Activated B cell treated with CpG ODN at 0.5 μM for 24 hours (primary cell): Measurements from ENCODE around the gene HOXB3. TPM values are rescaled to one million over a fixed set of nuclear protein-coding genes. Genes with fewer than 3 reads are reported as not detected.
A peak's percentile ranks its signal among the peaks of the same experiment; 100 is the strongest.

Experiments used
- ATAC-seq: fragments of 200-7000 bp; cut with Tn5 transposase; one replicate; pipeline ENCODE4 v1.10.0; 2021; ENCODE audit warnings: low read depth, mild to moderate bottlenecking, moderate library complexity
- CTCF ChIA-PET: fragments of 350-600 bp; sonication (Branson Sonifier 250); formaldehyde crosslinking; loops from one replicate; lab custom pipeline; 2021; ENCODE audit warnings: antibody characterized with exemption; lab: Charles Lee
- POLR2A ChIA-PET: fragments of 350-600 bp; sonication (Branson Sonifier 250); formaldehyde crosslinking; loops from one replicate; lab custom pipeline; 2021; ENCODE audit warnings: antibody characterized with exemption; lab: Charles Lee
- DNase-seq: peaks from one replicate; pipeline ENCODE4 v3.0.0; 2022
- H3K27ac Mint-ChIP-seq: one replicate; pipeline ENCODE4 v1.8.0; 2020; ENCODE audit warnings: mixed read lengths
- H3K27me3 Mint-ChIP-seq: one replicate; pipeline ENCODE4 v1.8.0; 2021; ENCODE audit warnings: mixed read lengths
- H3K36me3 Mint-ChIP-seq: one replicate; pipeline ENCODE4 v1.8.0; 2021; ENCODE audit warnings: low read depth, mixed read lengths
- H3K4me1 Mint-ChIP-seq: one replicate; pipeline ENCODE4 v1.8.0; 2021; ENCODE audit warnings: mixed read lengths
- H3K4me3 Mint-ChIP-seq: one replicate; pipeline ENCODE4 v1.8.0; 2020; ENCODE audit warnings: mild to moderate bottlenecking, mixed read lengths
- H3K9me3 Mint-ChIP-seq: one replicate; pipeline ENCODE4 v1.8.0; 2020; ENCODE audit warnings: mixed read lengths
- intact Hi-C: fragments of 100-400 bp; cut with micrococcal nuclease; formaldehyde crosslinking; loops from one replicate; pipeline ENCODE4 v1.15.1; 2024
- total RNA-seq: library from RNA; stranded (reverse); gene quantifications from 2 replicates; pipeline ENCODE4 v1.2.3, GENCODE V29; 2022
- TF ChIP-seq, protein P1 (sequence below): fragments of 200-600 bp; IDR thresholded peaks from one replicate; pipeline ENCODE4 v1.8.0; 2022; ENCODE audit warnings: antibody characterized with exemption, mild to moderate bottlenecking

HOXB3 gene
- total RNA-seq, 1 donor from 2014 or later, result 2.6 TPM

- DNase-seq, result no peak
- H3K27me3 Mint-ChIP-seq, result peaks cover 32% of the 10 kb centered on the region
- peak; percentile 21 for ATAC-seq
- H3K4me1 Mint-ChIP-seq, result peaks cover 4% of the 10 kb centered on the region
- intact Hi-C loops, result loop anchor here (5.0 kb wide), 1 partner anchor 33 kb away; no protein-coding TSS in a partner anchor
- H3K9me3 Mint-ChIP-seq, result no peaks in the 10 kb centered on the region
- CTCF ChIA-PET, result interaction anchor here (1.4 kb wide), 1 partner anchor 63 kb away, joined by 3 read pairs; no protein-coding TSS in a partner anchor
- H3K4me3 Mint-ChIP-seq, result peak overlapping the region; percentile 53
- POLR2A ChIA-PET, result no interaction called here
- TF ChIP-seq, protein P1, sequence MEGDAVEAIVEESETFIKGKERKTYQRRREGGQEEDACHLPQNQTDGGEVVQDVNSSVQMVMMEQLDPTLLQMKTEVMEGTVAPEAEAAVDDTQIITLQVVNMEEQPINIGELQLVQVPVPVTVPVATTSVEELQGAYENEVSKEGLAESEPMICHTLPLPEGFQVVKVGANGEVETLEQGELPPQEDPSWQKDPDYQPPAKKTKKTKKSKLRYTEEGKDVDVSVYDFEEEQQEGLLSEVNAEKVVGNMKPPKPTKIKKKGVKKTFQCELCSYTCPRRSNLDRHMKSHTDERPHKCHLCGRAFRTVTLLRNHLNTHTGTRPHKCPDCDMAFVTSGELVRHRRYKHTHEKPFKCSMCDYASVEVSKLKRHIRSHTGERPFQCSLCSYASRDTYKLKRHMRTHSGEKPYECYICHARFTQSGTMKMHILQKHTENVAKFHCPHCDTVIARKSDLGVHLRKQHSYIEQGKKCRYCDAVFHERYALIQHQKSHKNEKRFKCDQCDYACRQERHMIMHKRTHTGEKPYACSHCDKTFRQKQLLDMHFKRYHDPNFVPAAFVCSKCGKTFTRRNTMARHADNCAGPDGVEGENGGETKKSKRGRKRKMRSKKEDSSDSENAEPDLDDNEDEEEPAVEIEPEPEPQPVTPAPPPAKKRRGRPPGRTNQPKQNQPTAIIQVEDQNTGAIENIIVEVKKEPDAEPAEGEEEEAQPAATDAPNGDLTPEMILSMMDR, result no peak
- H3K27ac Mint-ChIP-seq, result no peak overlapping the region
- H3K36me3 Mint-ChIP-seq, result no peaks in the 10 kb centered on the region
Observed at GRCh38 chr17:48555258-48556228, 34.5 kb downstream of the HOXB3 start.

- TF ChIP-seq, protein P1, result no peak
- Mint-ChIP-seq H3K4me3 (no peak overlapping the region), H3K27me3 (peaks cover 30% of the 10 kb centered on the region), H3K27ac (no peak overlapping the region), H3K4me1 (peaks cover 4% of the 10 kb centered on the region), H3K9me3 (no peaks in the 10 kb centered on the region), H3K36me3 (no peaks in the 10 kb centered on the region)
- DNase-seq (no peak), ATAC-seq (no peak)
- intact Hi-C loops, result loop anchor here (5.0 kb wide), 1 partner anchor 32 kb away; no protein-coding TSS in a partner anchor
- POLR2A ChIA-PET, result interaction anchor here (0.7 kb wide), 1 partner anchor 50 kb away, joined by 3 read pairs; no protein-coding TSS in a partner anchor
- CTCF ChIA-PET, result interaction anchor here (1.4 kb wide), 1 partner anchor 62 kb away, joined by 3 read pairs; no protein-coding TSS in a partner anchor
Observed at GRCh38 chr17:48554412-48555257, 35.4 kb downstream of the HOXB3 start.

DNA sequence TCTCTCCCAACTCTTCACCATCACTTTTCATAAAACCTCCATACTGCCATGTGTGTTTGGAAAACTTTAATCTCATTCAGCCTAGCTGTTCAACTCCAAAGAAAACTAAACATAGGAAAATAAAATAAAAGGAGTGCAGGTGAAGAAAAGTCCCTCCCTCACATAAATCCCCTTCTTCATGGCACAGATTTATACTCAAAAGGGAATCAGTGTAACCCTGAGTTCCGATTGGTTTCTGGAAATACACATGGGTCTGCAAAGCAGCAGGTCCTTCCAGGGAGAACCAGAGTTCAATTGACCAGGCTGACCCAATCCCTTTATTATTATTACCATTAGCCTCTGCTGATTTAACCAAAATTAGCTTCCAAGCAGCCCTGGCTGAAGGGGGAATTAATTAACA lies 36.2 kb downstream of the HOXB3 start:
- no peaks in the 10 kb centered on the region for H3K9me3 Mint-ChIP-seq
- POLR2A ChIA-PET, result no interaction called here
- no peak overlapping the region for H3K4me3 Mint-ChIP-seq
- DNase-seq, result no peak
- intact Hi-C loops, result loop anchor here (2.0 kb wide), 1 partner anchor 13 kb away; no protein-coding TSS in a partner anchor
- TF ChIP-seq, protein P1, result no peak
- H3K27ac Mint-ChIP-seq, result no peak overlapping the region
- CTCF ChIA-PET, result no interaction called here
- peaks cover 30% of the 10 kb centered on the region for H3K27me3 Mint-ChIP-seq
- ATAC-seq, result no peak
- no peaks in the 10 kb centered on the region for H3K36me3 Mint-ChIP-seq
- peaks cover 4% of the 10 kb centered on the region for H3K4me1 Mint-ChIP-seq

DNA sequence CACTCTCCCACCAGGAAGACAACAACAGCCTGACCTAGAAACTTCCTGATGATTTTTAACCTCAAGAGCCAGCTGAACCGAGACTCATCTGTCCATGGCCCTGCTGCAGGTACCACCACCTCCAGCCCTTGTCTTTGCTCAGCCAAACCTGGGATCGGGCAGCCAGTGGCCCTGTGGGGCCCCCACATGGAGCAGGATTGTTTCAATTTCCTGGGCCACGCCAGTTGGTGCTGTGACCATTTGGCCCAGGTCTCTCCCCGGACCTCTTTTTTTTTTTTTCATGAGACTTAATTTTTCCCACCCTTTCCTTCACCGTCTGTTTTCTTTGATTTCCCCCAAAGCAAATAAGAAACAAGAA lies 36.9 kb downstream of the HOXB3 start:
- CTCF ChIA-PET, result no interaction called here
- no peaks in the 10 kb centered on the region for H3K36me3 Mint-ChIP-seq
- H3K9me3 Mint-ChIP-seq, result no peaks in the 10 kb centered on the region
- H3K4me1 Mint-ChIP-seq, result peaks cover 6% of the 10 kb centered on the region
- no peak overlapping the region for H3K4me3 Mint-ChIP-seq
- intact Hi-C loops, result loop anchor here (2.0 kb wide), 1 partner anchor 14 kb away; no protein-coding TSS in a partner anchor
- ATAC-seq (no peak), DNase-seq (no peak)
- peaks cover 29% of the 10 kb centered on the region for H3K27me3 Mint-ChIP-seq
- H3K27ac Mint-ChIP-seq, result no peak overlapping the region
- POLR2A ChIA-PET, result no interaction called here
- TF ChIP-seq, protein P1, result no peak
